ENCODE data around the gene HEXD.
"Not testable (repeated sequence)": the region's sequence is repeated elsewhere in the genome, so short reads cannot be mapped to it uniquely, and the experiment has no call there.

Gene HEXD

GRCh38 chr17:82418001-82418986 is at the start of gene HEXD, which contains the start of gene OGFOD3:
Gene HEXD, plus strand, starts transcription at chr17:82418347. Its CDS starts 1,453 bp downstream, at chr17:82419800.
Gene OGFOD3, minus strand, starts transcription at chr17:82418586. Its CDS starts 101 bp downstream, at chr17:82418485.
- peak; percentile 69 to 70 for DNase-seq (ENCODE audit: low read depth in 2 of 2)

- no peak for DNase-seq (ENCODE audit: low read depth in 2 of 2)
Observed at GRCh38 chr17:82369211-82369610, 48.9 kb upstream of the HEXD start.

- no peak for DNase-seq (ENCODE audit: low read depth in 2 of 2)
Observed at GRCh38 chr17:82370471-82371332, 47.4 kb upstream of the HEXD start.

- DNase-seq (ENCODE audit: low read depth in 2 of 2): no peak
Observed at GRCh38 chr17:82371333-82372248, 46.6 kb upstream of the HEXD start, which contains the start of gene UTS2R. Gene UTS2R, plus strand, starts transcription at chr17:82371765. Its CDS starts 2,560 bp downstream, at chr17:82374325.

GRCh38 chr17:82372249-82373071 is 45.7 kb upstream of the HEXD start:
- DNase-seq (ENCODE audit: low read depth in 2 of 2): no peak

GRCh38 chr17:82373072-82373452 is 45.1 kb upstream of the HEXD start:
- not testable (repeated sequence) for DNase-seq (ENCODE audit: low read depth in 2 of 2)

GRCh38 chr17:82373731-82374625 is 44.2 kb upstream of the HEXD start:
- no peak for DNase-seq (ENCODE audit: low read depth in 2 of 2)

GRCh38 chr17:82374626-82375331 is 43.4 kb upstream of the HEXD start:
- no peak for DNase-seq (ENCODE audit: low read depth in 2 of 2)

GRCh38 chr17:82375359-82376041 is 42.6 kb upstream of the HEXD start:
- DNase-seq (ENCODE audit: low read depth in 2 of 2): no peak

GRCh38 chr17:82376042-82376730 is 42.0 kb upstream of the HEXD start:
- no peak for DNase-seq (ENCODE audit: low read depth in 2 of 2)

- not testable (repeated sequence) for DNase-seq (ENCODE audit: low read depth in 2 of 2)
Observed at GRCh38 chr17:82377294-82377693, 40.9 kb upstream of the HEXD start.

GRCh38 chr17:82377924-82378740 is 40.0 kb upstream of the HEXD start:
- DNase-seq (ENCODE audit: low read depth in 2 of 2): no peak

GRCh38 chr17:82378741-82379021 is 39.5 kb upstream of the HEXD start:
- no peak for DNase-seq (ENCODE audit: low read depth in 2 of 2)

- no peak for DNase-seq (ENCODE audit: low read depth in 2 of 2)
Observed at GRCh38 chr17:82380860-82381702, 37.1 kb upstream of the HEXD start.

GRCh38 chr17:82381703-82382009 is 36.5 kb upstream of the HEXD start:
- DNase-seq (ENCODE audit: low read depth in 2 of 2): not testable (repeated sequence)
